Measurements from ENCODE around the gene LRRC39.
A peak's percentile ranks its signal among the peaks of the same experiment; 100 is the strongest.

LRRC39 gene

DNA sequence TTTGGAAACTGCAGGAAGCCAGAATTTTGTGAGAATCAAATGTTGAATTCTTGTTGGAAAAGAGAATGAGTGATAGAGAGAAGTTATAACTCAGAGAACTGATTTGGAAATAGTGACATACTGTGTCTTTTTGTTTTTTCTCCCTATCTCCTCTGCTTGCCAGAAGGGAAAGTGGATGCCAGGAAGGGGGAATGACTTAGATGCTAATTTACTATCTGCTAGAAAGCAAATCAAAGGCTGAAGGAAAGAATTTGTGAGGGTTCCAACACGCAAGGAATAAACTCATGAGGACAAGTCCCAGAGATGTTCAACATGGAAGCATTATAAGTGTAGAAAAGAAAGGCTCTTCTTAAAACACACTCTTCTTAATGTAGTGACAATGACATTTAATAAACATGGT is 20.5 kb upstream of the LRRC39 start:
- Histone ChIP-seq H3K4me1 (ENCODE audit: control insufficient read depth, insufficient read depth, low read length) (no peaks in the 10 kb centered on the region), H3K4me2 (ENCODE audit: low read length) (no peak overlapping the region)

DNA sequence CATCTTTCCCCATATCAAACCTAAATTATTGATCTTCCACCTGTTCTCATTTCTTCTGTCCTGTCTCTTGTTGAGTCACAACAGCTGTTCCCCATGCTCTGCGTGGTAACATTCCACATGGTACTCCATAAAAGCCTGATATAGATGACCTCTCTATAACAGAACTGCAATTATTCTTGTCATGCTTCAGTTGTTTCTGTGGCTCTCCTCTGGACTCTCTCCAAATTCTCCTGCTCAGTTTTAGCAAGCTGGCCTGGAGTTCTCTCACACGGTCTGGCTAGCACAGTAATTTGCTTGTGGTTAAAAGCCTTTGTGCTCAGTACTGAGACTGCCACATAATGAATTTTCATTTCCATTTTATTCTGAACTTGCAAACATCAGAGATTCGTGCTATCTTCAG is 10.6 kb upstream of the LRRC39 start:
- H3K27me3 ChIP-seq (ENCODE audit: control insufficient read depth, insufficient read depth, low read length) = no peaks in the 10 kb centered on the region
- peaks cover 4% of the 10 kb centered on the region for H3K36me3 ChIP-seq (ENCODE audit: insufficient read depth, low read length)
- H3K4me2 ChIP-seq (ENCODE audit: low read length) = peak overlapping the region; percentile 14
- H3K4me1 ChIP-seq (ENCODE audit: control insufficient read depth, insufficient read depth, low read length) = peaks cover 22% of the 10 kb centered on the region
- no peak overlapping the region for H3K9ac ChIP-seq (ENCODE audit: low read depth, low read length)
- H3K9me3 ChIP-seq (replicated peaks; ENCODE audit: low read length) = no peaks in the 10 kb centered on the region
- H3K4me3 ChIP-seq (ENCODE audit: low read length) = no peak overlapping the region

More for the DNA sequence above, 20.5 kb upstream of the LRRC39 start:
- no peaks in the 10 kb centered on the region for H3K9me3 ChIP-seq (replicated peaks; ENCODE audit: low read length)
- H3K36me3 ChIP-seq (ENCODE audit: insufficient read depth, low read length) = peaks cover 18% of the 10 kb centered on the region
- H3K4me3 ChIP-seq (ENCODE audit: low read length) = no peak overlapping the region
- no peaks in the 10 kb centered on the region for H3K27me3 ChIP-seq (ENCODE audit: control insufficient read depth, insufficient read depth, low read length)
- H3K9ac ChIP-seq (ENCODE audit: low read depth, low read length) = no peak overlapping the region

DNA sequence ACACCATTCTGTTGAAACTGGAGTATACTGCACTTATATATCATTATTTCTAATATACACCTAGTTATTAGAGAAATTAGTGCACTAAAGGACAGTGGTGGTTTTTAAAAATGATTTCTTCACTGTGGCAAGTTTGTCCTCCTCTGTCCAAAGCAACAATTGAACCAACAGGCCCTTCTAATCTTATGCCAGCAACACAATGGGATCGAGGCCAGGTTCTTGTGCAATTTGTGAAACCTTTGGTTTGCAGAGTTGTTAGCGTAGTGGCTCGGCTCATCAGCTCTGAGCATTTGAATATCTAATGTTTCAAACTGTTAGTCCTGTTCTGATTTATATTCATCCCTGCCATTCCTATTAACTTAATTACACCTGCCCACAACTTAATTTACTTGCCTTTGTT is 9.9 kb upstream of the LRRC39 start:
- Histone ChIP-seq H3K27me3 (ENCODE audit: control insufficient read depth, insufficient read depth, low read length) (no peaks in the 10 kb centered on the region), H3K9me3 (replicated peaks; ENCODE audit: low read length) (no peaks in the 10 kb centered on the region), H3K4me1 (ENCODE audit: control insufficient read depth, insufficient read depth, low read length) (peaks cover 22% of the 10 kb centered on the region), H3K9ac (ENCODE audit: low read depth, low read length) (no peak overlapping the region), H3K36me3 (ENCODE audit: insufficient read depth, low read length) (peaks cover 4% of the 10 kb centered on the region), H3K4me2 (ENCODE audit: low read length) (peak overlapping the region; percentile 6), H3K4me3 (ENCODE audit: low read length) (no peak overlapping the region)

DNA sequence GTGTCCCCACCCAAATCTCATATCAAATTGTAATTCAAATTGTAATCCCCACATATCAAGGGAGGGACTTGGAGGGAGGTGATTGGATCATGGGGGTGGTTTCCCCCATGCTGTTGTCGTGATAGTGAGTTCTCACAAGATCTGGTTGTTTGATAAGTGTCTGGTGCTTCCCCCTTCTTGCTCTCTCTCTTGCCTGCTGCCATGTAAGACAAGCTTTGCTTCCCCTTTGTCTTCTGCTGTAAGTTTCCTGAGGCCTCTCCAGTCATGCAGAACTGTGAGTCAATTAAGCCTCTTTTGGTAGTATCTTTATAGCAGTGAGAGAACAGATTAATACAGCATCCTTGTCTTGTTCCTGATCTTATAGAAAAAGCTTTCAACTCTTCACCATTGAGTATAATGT is 6.5 kb upstream of the LRRC39 start:
- H3K4me2 ChIP-seq (ENCODE audit: low read length) = no peak overlapping the region
- H3K36me3 ChIP-seq (ENCODE audit: insufficient read depth, low read length) = no peaks in the 10 kb centered on the region
- H3K4me1 ChIP-seq (ENCODE audit: control insufficient read depth, insufficient read depth, low read length) = peaks cover 19% of the 10 kb centered on the region
- H3K27me3 ChIP-seq (ENCODE audit: control insufficient read depth, insufficient read depth, low read length) = no peaks in the 10 kb centered on the region
- H3K4me3 ChIP-seq (ENCODE audit: low read length) = no peak overlapping the region
- no peaks in the 10 kb centered on the region for H3K9me3 ChIP-seq (replicated peaks; ENCODE audit: low read length)
- no peak overlapping the region for H3K9ac ChIP-seq (ENCODE audit: low read depth, low read length)

DNA sequence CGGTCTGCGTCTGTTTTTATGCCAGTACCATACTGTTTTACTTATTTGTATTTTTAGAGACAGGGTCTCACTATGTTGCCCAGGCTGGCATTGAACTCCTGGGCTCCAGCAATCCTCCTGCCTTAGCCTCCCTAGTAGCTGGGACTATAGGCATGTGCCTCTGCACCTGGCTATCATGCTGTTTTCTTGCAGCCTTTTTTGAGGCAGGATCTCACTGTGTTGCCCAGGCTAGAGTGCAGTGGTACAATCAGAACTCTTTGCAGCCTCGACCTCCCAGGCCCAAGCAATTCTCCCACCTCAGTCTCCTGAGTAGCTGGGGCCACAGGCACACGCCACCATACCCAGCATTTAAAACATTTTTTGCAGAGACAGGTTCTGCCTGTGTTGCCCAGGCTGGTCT is 5.3 kb upstream of the LRRC39 start:
- H3K27me3 ChIP-seq (ENCODE audit: control insufficient read depth, insufficient read depth, low read length) = no peaks in the 10 kb centered on the region
- no peaks in the 10 kb centered on the region for H3K36me3 ChIP-seq (ENCODE audit: insufficient read depth, low read length)
- H3K9ac ChIP-seq (ENCODE audit: low read depth, low read length) = no peak overlapping the region
- H3K4me1 ChIP-seq (ENCODE audit: control insufficient read depth, insufficient read depth, low read length) = peaks cover 7% of the 10 kb centered on the region
- H3K4me3 ChIP-seq (ENCODE audit: low read length) = no peak overlapping the region
- no peak overlapping the region for H3K4me2 ChIP-seq (ENCODE audit: low read length)
- no peaks in the 10 kb centered on the region for H3K9me3 ChIP-seq (replicated peaks; ENCODE audit: low read length)

DNA sequence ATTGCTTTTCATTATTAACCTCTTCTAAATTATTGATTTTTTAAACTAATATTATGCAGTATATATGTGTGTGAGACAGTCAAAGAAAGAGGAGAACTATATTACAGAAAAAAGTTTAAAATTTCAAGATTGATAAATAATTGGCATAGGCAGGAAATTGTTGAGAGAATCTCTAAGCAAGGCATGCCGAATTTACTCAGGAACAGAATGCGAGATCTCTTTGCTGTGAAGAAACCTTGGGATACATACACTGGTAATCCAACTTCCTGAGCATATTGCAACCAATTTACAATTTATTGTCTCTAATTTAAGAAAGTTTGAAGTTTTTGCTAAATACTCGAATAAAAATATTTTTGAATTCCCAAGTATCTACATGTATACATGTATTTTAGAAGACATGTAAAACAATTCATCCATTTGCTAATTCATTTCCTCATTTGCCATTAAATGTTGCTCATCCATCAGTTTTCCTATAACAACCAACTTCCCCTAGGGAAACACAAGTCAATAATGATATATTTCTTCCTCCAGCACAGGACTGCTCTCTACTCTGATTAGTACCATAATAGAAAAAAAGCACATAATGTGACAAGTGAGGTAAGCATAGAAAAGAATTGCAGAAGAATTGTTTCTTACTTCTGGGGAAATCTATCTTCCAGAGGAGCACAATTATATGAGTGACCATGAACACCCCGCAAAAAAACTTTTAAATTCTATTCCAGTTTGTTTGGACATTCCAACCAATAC is 588 bp downstream of the LRRC39 start:
- Histone ChIP-seq H3K4me2 (ENCODE audit: low read length) (no peak overlapping the region), H3K9ac (ENCODE audit: low read depth, low read length) (no peak overlapping the region), H3K36me3 (ENCODE audit: insufficient read depth, low read length) (no peaks in the 10 kb centered on the region), H3K27me3 (ENCODE audit: control insufficient read depth, insufficient read depth, low read length) (no peaks in the 10 kb centered on the region), H3K4me1 (ENCODE audit: control insufficient read depth, insufficient read depth, low read length) (no peaks in the 10 kb centered on the region), H3K9me3 (replicated peaks; ENCODE audit: low read length) (no peaks in the 10 kb centered on the region), H3K4me3 (ENCODE audit: low read length) (no peak overlapping the region)

DNA sequence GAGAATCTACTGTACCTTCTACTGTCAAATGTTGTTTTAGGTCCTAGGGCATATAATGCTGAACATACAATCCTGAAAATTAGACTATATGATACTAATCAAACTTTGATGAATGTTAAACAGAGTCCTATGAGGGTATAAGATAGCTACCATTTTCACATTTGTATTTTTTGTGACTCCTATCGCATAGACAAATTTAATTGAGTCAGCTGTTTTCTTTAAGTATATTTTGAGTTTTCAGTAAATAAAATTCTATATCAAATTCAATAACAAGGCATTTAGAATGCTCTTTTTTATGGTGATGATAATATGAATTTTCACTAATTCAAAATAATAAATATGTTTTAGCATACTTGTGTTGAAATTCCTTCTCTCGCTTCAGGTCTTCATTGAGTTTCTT is 10.0 kb downstream of the LRRC39 start:
- Histone ChIP-seq H3K9me3 (replicated peaks; ENCODE audit: low read length) (no peaks in the 10 kb centered on the region), H3K4me2 (ENCODE audit: low read length) (no peak overlapping the region), H3K4me3 (ENCODE audit: low read length) (no peak overlapping the region), H3K36me3 (ENCODE audit: insufficient read depth, low read length) (no peaks in the 10 kb centered on the region), H3K9ac (ENCODE audit: low read depth, low read length) (no peak overlapping the region), H3K27me3 (ENCODE audit: control insufficient read depth, insufficient read depth, low read length) (no peaks in the 10 kb centered on the region), H3K4me1 (ENCODE audit: control insufficient read depth, insufficient read depth, low read length) (no peaks in the 10 kb centered on the region)

DNA sequence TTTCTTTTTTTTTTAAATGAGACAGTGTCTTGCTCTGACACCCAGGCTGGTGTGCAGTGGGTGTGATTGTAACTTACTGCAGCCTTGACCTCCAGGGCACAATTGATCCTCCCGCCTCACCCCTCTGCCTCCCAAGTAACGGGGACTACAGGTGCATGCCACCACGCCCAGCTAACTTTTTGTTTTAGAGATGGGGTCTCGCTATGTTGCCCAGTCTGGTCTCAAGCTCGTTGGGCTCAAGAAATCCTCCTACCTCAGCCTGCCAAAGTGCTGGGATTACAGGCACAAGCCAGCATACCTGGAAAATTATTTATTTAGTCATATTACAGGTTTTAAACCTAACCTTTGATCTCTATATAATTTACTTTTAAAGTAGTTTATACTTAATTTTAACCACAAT is 13.4 kb downstream of the LRRC39 start:
- Histone ChIP-seq H3K9ac (ENCODE audit: low read depth, low read length) (no peak overlapping the region), H3K4me3 (ENCODE audit: low read length) (no peak overlapping the region), H3K9me3 (replicated peaks; ENCODE audit: low read length) (no peaks in the 10 kb centered on the region), H3K27me3 (ENCODE audit: control insufficient read depth, insufficient read depth, low read length) (no peaks in the 10 kb centered on the region), H3K4me1 (ENCODE audit: control insufficient read depth, insufficient read depth, low read length) (no peaks in the 10 kb centered on the region), H3K36me3 (ENCODE audit: insufficient read depth, low read length) (no peaks in the 10 kb centered on the region), H3K4me2 (ENCODE audit: low read length) (peak overlapping the region; percentile 0)

DNA sequence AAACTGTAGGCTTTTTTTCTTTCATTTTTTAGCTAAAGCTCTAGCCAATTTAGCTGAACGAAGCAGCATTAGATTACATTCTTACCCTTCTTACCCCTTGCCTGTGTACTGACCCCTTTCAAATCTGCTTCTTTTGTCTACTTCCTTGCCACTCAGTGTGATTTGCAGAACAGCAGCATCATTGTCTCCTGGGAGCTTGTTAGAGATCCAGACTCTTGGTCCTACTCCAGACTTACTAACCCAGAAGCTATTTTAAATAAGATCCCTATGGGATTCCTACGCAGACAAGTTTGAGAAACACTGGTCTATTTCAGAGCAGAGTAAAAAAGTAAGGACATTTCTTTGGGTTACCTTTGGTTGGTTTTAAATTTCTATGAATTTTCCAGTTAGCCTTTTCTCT is 13.8 kb downstream of the LRRC39 start:
- Histone ChIP-seq H3K36me3 (ENCODE audit: insufficient read depth, low read length) (no peaks in the 10 kb centered on the region), H3K9me3 (replicated peaks; ENCODE audit: low read length) (no peaks in the 10 kb centered on the region), H3K9ac (ENCODE audit: low read depth, low read length) (no peak overlapping the region), H3K4me1 (ENCODE audit: control insufficient read depth, insufficient read depth, low read length) (no peaks in the 10 kb centered on the region), H3K4me2 (ENCODE audit: low read length) (peak overlapping the region; percentile 0), H3K4me3 (ENCODE audit: low read length) (no peak overlapping the region), H3K27me3 (ENCODE audit: control insufficient read depth, insufficient read depth, low read length) (no peaks in the 10 kb centered on the region)

DNA sequence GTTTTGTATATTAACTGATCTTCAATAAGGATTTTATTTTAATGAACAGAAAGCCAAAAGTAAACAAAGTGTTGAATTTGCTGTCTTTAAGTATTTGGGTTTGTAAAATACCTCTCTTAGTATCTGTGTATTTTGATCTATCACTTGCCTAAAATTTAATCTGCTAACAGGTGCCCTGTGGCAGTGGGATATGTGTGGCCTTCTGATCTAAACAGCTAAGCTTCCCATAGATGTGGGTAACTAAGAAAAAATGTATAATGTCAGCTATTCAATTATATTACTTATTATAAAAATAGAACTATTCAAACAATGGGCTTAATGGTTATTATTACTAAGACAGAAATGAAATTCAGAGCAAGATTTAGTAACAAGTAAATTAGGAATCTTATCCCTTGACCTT is 15.2 kb downstream of the LRRC39 start:
- no peak overlapping the region for H3K4me3 ChIP-seq (ENCODE audit: low read length)
- H3K4me2 ChIP-seq (ENCODE audit: low read length) = no peak overlapping the region
- H3K36me3 ChIP-seq (ENCODE audit: insufficient read depth, low read length) = no peaks in the 10 kb centered on the region
- H3K4me1 ChIP-seq (ENCODE audit: control insufficient read depth, insufficient read depth, low read length) = no peaks in the 10 kb centered on the region
- H3K27me3 ChIP-seq (ENCODE audit: control insufficient read depth, insufficient read depth, low read length) = no peaks in the 10 kb centered on the region
- no peaks in the 10 kb centered on the region for H3K9me3 ChIP-seq (replicated peaks; ENCODE audit: low read length)
- H3K9ac ChIP-seq (ENCODE audit: low read depth, low read length) = no peak overlapping the region

DNA sequence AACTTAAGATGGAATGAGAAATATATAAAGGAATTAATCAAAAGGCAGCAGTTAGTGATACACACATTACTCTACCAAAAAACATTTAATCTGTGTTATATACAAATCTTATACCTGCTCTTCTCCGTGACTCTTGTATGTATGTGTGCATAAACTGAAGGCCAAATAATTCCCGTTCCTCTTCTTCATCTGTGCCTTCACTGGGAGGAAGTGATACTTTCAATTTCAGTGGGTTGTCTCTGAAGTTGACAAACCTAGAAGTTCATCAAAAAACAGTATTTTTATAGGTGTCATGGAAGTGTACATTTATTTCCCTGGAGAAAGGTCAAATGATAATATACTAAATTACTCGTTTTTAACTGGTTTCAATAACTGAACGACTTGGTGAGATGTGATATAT is 25.8 kb downstream of the LRRC39 start:
- Histone ChIP-seq H3K9me3 (replicated peaks; ENCODE audit: low read length) (no peaks in the 10 kb centered on the region), H3K36me3 (ENCODE audit: insufficient read depth, low read length) (peaks cover 16% of the 10 kb centered on the region), H3K4me2 (ENCODE audit: low read length) (no peak overlapping the region), H3K4me3 (ENCODE audit: low read length) (no peak overlapping the region), H3K27me3 (ENCODE audit: control insufficient read depth, insufficient read depth, low read length) (no peaks in the 10 kb centered on the region), H3K9ac (ENCODE audit: low read depth, low read length) (no peak overlapping the region), H3K4me1 (ENCODE audit: control insufficient read depth, insufficient read depth, low read length) (no peaks in the 10 kb centered on the region)

DNA sequence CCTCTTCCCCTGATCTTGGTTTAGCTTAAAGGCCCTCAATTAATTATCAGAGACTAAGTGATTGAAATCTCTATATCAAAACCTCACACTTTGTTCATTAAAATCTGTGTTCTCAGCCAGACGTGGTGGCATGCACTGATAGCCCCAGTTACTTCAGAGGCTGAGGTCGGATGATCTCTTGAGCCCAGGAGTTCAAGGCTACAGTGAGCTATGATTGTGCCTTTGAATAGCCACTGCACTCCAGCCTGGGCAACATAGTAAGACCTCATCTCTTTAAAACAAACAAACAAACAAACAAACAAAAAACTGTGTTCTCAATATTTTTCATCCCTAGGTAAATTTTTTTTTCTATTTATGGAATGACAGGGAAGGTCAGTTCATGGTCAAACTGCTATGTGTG is 26.4 kb downstream of the LRRC39 start:
- H3K4me2 ChIP-seq (ENCODE audit: low read length) = no peak overlapping the region
- no peaks in the 10 kb centered on the region for H3K9me3 ChIP-seq (replicated peaks; ENCODE audit: low read length)
- H3K4me1 ChIP-seq (ENCODE audit: control insufficient read depth, insufficient read depth, low read length) = no peaks in the 10 kb centered on the region
- no peaks in the 10 kb centered on the region for H3K27me3 ChIP-seq (ENCODE audit: control insufficient read depth, insufficient read depth, low read length)
- no peak overlapping the region for H3K4me3 ChIP-seq (ENCODE audit: low read length)
- H3K9ac ChIP-seq (ENCODE audit: low read depth, low read length) = no peak overlapping the region
- peaks cover 18% of the 10 kb centered on the region for H3K36me3 ChIP-seq (ENCODE audit: insufficient read depth, low read length)

Data from skeletal muscle satellite cell (primary cell).